Prostate gland (tissue), 2 donors: Measurements from ENCODE around the gene DTNB. TPM values are rescaled to one million over a fixed set of nuclear protein-coding genes. Genes with fewer than 3 reads are reported as not detected.
"Not testable (repeated sequence)": the region's sequence is repeated elsewhere in the genome, so short reads cannot be mapped to it uniquely, and the experiment has no call there.

Source experiments
- DNase-seq: peaks from one replicate; pipeline ENCODE4 v3.0.0-alpha.2; 2019; ENCODE audit warnings: low spot score
- H3K27ac ChIP-seq, 2 donors: fragments of 200-600 bp; sonication (generic); 2 replicates each; pipeline ENCODE4 v1.5.1; 2017 to 2019
- H3K27me3 ChIP-seq: fragments of 200-600 bp; sonication (generic); replicated peaks from 2 replicates; pipeline ENCODE4 v1.5.1; 2019; ENCODE audit not compliant: insufficient read depth
- H3K36me3 ChIP-seq, 2 donors: fragments of 200-600 bp; sonication (generic); 1 replicate in 1 of 2; 2 replicates in 1 of 2; pipeline versions ENCODE4 v1.5.1 to v1.8.1; 2017 to 2019
- H3K4me1 ChIP-seq: fragments of 200-600 bp; sonication (generic); replicated peaks from 2 replicates; pipeline ENCODE4 v1.5.1; 2019
- H3K4me3 ChIP-seq, 2 donors: fragments of 200-600 bp; sonication (generic); 2 replicates each; pipeline ENCODE4 v1.5.1; 2017 to 2019
- H3K9me3 ChIP-seq: fragments of 200-600 bp; sonication (generic); 2 replicates; pipeline ENCODE4 v1.5.1; 2017
- POLR2A ChIP-seq: fragments of 450-650 bp; IDR thresholded peaks from one replicate; pipeline ENCODE4 v1.6.1; 2016; ENCODE audit warnings: antibody characterized with exemption, mild to moderate bottlenecking
- POLR2AphosphoS5 ChIP-seq: sonication (generic); formaldehyde crosslinking; IDR thresholded peaks from one replicate; pipeline ENCODE4 v1.6.1; 2017; ENCODE audit warnings: antibody characterized with exemption
- WGBS: methylation state at CpG from one replicate; pipeline ENCODE4 v1.1.5; 2018; 5-methylcytosine and 5-hydroxymethylcytosine counted together
- intact Hi-C: fragments of 100-400 bp; cut with DNase I; formaldehyde crosslinking; loops from one replicate; pipeline ENCODE4 v1.14.2; 2022
- total RNA-seq, 2 donors: library from RNA; depleted of rRNA; stranded (reverse); fragments of >200 nt; gene quantifications; one replicate each; pipeline ENCODE4 v1.1.0, GENCODE V29; 2016
- TF ChIP-seq, protein P1 (sequence below), 4 experiments: fragments of 200-600 bp in 2 of 4; fragments of 450-650 bp in 2 of 4; sonication (generic) in 2 of 4; IDR thresholded peaks; 1 replicate in 3 of 4; 2 replicates in 1 of 4; pipeline ENCODE4 v1.5.1; 2016 to 2019; ENCODE audit warnings: antibody characterized with exemption in 4 of 4, mild to moderate bottlenecking in 2 of 4, moderate library complexity in 2 of 4

Gene DTNB
- total RNA-seq, 2 donors from 2014 or later, result 47.0 to 61.9 TPM

DNA sequence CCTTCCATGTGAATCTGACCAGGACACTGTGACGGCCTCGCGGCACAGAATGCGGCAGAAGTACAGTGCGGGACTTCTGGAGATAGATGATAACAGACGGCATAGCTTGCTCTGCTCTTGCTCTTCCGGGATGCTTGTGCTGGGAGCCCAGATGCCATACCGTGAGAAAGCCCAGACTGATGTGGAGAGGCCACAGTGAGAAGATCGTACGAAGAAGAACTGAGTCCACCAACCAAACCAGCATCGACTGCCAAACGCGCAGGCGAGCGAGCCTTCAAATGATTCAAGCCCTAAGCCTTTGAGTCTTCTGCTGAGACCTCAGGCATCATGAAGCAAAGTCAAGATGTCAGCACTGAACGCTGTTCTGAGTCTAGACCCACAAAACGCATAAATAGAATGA is 33.7 kb downstream of the DTNB start:
- DNase-seq, result no peak
- Histone ChIP-seq H3K4me3 (no peak overlapping the region), H3K36me3 (no peaks in the 10 kb centered on the region), H3K9me3 (no peaks in the 10 kb centered on the region), H3K4me1 (no peaks in the 10 kb centered on the region), H3K27ac (no peak overlapping the region), H3K27me3 (no peaks in the 10 kb centered on the region)
- intact Hi-C loops, result no loop called here
- 95% methylated on average over 17 of the region's 17 CpGs for WGBS
- no peak for TF ChIP-seq POLR2A
- TF ChIP-seq POLR2AphosphoS5, result no peak
- TF ChIP-seq, protein P1, sequence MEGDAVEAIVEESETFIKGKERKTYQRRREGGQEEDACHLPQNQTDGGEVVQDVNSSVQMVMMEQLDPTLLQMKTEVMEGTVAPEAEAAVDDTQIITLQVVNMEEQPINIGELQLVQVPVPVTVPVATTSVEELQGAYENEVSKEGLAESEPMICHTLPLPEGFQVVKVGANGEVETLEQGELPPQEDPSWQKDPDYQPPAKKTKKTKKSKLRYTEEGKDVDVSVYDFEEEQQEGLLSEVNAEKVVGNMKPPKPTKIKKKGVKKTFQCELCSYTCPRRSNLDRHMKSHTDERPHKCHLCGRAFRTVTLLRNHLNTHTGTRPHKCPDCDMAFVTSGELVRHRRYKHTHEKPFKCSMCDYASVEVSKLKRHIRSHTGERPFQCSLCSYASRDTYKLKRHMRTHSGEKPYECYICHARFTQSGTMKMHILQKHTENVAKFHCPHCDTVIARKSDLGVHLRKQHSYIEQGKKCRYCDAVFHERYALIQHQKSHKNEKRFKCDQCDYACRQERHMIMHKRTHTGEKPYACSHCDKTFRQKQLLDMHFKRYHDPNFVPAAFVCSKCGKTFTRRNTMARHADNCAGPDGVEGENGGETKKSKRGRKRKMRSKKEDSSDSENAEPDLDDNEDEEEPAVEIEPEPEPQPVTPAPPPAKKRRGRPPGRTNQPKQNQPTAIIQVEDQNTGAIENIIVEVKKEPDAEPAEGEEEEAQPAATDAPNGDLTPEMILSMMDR (IDR thresholded peaks at IDR 0.05), result no peak

DNA sequence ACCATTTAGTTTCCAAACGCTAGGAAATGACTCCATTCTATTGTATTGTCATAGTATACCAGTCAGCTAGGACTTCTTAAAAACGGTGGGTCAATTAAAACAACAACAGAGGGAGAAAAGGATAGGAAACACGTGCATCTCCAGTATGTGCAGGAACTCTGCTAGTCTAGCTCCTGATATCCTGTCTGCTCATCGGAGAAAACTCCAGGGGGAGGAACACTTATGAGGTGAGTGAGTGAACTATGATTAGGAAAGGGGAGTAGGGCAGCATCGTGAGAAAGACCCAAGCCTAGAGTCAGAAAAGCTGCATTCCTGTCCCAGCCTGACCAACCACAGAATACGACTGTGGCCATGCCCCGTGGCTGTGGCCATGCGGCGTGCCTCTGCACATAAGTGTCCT is 34.2 kb downstream of the DTNB start:
- TF ChIP-seq, protein P1 (IDR thresholded peaks at IDR 0.05), result no peak
- TF ChIP-seq POLR2AphosphoS5 (no peak), POLR2A (no peak)

GRCh38 chr2:25635797-25636196 is 37.6 kb downstream of the DTNB start:
- Histone ChIP-seq H3K36me3 (no peaks in the 10 kb centered on the region), H3K4me1 (no peaks in the 10 kb centered on the region), H3K27me3 (no peaks in the 10 kb centered on the region), H3K9me3 (no peaks in the 10 kb centered on the region), H3K4me3 (no peak overlapping the region), H3K27ac (no peak overlapping the region)
- no peak for DNase-seq
- intact Hi-C loops, result no loop called here
- WGBS, result 71% methylated on average over 1 of the region's 1 CpG
- TF ChIP-seq, protein P1 (IDR thresholded peaks at IDR 0.05), result no peak
- no peak for TF ChIP-seq POLR2AphosphoS5
- TF ChIP-seq POLR2A, result no peak

More for the DNA sequence above, 34.2 kb downstream of the DTNB start:
- Histone ChIP-seq H3K4me3 (no peak overlapping the region), H3K9me3 (no peaks in the 10 kb centered on the region), H3K27me3 (no peaks in the 10 kb centered on the region), H3K36me3 (no peaks in the 10 kb centered on the region), H3K4me1 (no peaks in the 10 kb centered on the region), H3K27ac (no peak overlapping the region)
- 72% methylated on average over 9 of the region's 9 CpGs for WGBS
- intact Hi-C loops, result no loop called here
- DNase-seq, result no peak

- H3K4me1 ChIP-seq, H3K4me3 ChIP-seq, H3K36me3 ChIP-seq, DNase-seq, H3K27ac ChIP-seq, H3K9me3 ChIP-seq, H3K27me3 ChIP-seq, intact Hi-C loops: not testable (repeated sequence)
- WGBS, result 96% methylated on average over 17 of the region's 34 CpGs
Measured at GRCh38 chr2:25633801-25634200, 39.6 kb downstream of the DTNB start.

GRCh38 chr2:25632396-25632795 is 41.0 kb downstream of the DTNB start:
- Histone ChIP-seq H3K4me3 (no peak overlapping the region), H3K36me3 (peaks cover 0 to 2% of the 10 kb centered on the region in 2 donors), H3K27ac (no peak overlapping the region), H3K27me3 (no peaks in the 10 kb centered on the region), H3K4me1 (no peaks in the 10 kb centered on the region), H3K9me3 (no peaks in the 10 kb centered on the region)
- 91% methylated on average over 2 of the region's 2 CpGs for WGBS
- intact Hi-C loops, result no loop called here
- DNase-seq, result no peak
- no peak for TF ChIP-seq POLR2A
- no peak for TF ChIP-seq POLR2AphosphoS5
- TF ChIP-seq, protein P1 (IDR thresholded peaks at IDR 0.05), result no peak
